Stimulated activated CD8-positive, alpha-beta memory T cell treated with anti-CD3 and anti-CD28 coated beads, Interleukin-4, amount 100 ng/mL, for 1 hour (primary cell): ENCODE data around the gene EYA3.

Experiments
- DNase-seq, 2 donors: peaks; one replicate each; pipeline ENCODE4 v3.0.0-alpha.2; 2020; ENCODE audit warnings: low read depth in 2 of 2, low spot score in 1 of 2

Gene EYA3

DNA sequence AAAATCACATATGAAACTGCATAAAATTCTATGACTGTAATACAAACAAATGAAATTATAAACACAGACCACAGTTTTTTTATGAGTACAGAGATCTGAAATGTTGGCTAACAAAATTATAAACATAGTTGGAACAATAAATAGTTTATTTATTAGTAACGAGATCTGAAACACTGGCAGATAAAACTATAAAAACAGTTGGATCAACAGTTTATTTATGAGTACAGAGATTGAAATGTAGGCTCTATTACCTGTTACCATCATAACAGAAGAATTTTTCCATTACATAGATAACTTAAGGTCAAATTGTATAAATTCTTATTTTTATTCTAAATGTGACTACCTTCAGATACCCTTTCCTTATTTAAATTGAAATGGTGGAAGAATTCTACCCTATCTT is 14.5 kb downstream of the EYA3 start:
- no peak for DNase-seq

DNA sequence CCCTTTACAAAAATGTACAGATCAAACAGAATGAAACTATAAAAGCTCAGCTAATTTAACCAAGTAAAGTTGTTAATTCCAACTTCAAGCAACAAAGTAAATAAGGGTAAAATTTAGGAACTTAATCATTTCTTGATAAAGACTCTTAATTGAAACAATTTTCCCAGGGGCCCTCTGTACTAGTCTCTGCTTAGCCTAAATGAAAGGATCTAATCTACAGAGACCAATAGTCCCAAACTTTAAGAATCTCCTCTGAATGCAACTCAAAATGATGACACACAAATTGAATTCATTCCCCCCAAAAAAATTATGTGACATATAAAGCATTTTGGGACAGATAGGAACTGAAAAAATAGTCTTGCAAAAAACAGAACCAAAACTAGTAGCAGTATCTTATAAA is 16.6 kb downstream of the EYA3 start:
- DNase-seq = no peak

DNA sequence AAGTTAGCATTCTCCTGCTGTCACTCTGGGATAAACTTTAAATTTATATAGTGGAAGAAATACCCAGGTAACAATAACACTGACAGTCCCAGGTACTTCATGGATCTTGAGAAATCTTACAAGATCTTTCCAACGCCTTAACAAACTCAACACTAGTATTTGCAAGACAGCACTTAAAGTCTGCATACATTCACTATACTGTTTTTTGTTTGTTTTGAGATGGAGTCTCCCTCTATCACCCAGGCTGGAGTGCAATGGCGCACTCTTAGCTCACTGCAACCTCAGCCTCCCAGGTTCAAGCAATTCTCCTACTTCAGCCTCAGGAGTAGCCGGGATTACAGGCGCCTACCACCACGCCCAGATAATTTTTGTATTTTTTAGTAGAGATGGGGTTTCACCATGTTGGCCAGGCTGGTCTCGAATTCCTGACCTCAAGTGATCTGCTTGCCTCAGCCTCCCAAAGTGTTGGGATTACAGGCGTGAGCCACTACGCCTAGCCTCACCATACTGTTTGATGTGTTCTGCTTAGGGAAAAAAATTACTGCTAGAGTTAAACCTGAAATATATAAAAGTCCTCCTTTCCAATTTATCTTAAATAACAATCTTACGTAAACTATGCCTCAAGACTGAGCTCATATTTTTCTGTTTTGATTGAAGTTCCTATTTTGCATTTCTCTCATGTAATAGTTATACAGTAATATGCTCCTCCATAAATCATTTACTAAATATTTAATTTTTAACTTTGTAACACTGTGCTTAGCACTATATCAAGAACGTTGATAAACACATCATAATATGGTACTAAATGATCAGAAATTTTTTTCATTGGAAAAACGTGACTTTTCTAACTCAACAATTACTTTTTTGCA is 17.5 kb downstream of the EYA3 start:
- DNase-seq = no peak

DNA sequence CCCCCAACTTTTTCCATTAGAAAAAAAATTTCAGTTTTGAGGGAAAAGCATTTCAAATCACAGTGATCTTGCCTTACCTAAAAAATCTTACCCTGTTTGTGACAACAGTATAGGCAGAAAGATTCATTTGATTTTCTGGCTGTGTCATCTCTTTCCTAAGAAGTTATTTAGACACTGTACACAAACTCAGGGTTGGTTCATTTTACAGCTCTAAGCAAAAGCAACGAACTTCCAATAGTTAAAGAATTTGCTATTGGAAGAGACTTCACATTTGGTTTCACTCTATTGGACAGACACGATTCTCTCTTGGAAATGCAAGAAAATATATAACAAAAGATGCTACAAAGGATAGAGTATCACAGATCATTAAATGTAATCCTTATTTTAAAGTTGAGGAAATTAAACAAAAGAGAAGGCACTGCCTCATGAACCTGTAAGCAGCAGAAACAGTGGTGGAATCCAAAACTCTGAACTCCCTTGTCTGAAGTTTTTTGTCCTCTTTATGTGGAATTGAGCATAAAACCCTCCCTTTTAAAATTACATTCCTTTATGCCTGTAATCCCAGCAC is 20.8 kb downstream of the EYA3 start:
- no peak for DNase-seq

DNA sequence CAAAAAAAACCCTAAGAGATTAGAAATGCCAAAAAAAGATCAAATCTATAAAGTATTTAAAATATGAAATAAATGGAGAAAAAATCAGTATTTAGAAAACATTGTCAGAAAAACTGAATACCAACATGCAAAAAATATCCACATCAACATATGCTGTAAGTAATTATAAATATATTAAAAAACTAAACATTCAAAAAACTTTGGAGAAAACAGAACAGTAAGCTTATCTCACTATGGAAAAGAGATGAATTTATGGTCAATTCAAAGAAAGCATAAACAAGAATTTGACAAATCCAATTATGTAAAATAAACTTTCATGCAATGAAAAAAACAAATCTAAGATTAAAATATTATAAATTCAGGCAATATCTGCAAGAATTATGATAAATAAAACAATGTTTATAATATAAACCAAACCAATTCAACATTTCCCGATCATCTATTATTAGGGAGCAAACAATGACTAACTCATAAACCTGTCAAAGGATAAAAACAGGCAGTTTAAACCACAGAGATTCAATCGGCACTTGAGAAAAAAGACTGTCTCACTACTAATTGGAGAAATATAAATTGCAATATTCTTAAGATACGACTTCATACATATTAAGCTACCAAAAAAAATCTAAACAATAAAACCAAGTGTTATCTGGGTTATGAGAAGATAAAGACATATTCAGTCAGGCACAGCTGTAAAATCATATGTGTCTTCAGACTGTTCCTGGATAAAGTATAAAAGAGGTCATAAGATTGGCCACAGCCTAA is 21.8 kb downstream of the EYA3 start:
- no peak for DNase-seq

DNA sequence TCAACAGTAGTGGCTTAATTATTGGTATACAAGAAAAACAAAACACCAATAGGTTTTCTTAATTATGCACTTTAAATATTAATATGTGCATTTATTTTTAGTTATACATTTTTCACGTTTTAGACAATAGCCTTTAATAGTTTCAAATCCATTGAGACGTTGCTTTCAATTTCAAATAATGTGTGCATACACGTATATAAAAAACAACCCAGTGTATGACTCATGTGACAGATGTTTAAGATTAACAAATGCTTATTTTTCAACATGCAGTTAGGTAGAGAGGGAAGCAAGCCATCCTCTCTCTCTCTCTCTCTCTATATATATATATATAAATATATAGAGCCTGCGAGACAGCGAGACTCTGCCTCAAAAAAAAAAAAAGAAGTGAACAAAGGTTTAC is 24.3 kb downstream of the EYA3 start:
- no peak for DNase-seq

DNA sequence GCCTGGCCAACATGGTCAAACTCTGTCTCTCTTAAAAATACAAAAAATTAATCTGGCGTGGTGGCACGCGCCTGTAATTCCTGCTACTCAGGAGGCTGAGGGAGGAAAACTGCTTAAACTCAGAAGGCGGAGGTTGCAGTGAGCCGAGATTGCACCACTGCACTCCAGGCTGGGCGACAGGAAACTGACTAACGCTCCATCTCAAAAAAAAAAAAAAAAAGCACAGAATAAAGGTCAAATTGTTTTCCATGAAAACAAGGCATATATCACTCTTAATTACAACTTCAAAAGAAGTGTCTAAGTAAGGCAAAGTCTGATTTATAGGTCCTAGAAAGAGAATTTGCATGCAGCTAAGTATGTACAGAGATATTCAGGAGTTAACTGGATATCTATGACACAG is 25.6 kb downstream of the EYA3 start:
- DNase-seq = no peak

DNA sequence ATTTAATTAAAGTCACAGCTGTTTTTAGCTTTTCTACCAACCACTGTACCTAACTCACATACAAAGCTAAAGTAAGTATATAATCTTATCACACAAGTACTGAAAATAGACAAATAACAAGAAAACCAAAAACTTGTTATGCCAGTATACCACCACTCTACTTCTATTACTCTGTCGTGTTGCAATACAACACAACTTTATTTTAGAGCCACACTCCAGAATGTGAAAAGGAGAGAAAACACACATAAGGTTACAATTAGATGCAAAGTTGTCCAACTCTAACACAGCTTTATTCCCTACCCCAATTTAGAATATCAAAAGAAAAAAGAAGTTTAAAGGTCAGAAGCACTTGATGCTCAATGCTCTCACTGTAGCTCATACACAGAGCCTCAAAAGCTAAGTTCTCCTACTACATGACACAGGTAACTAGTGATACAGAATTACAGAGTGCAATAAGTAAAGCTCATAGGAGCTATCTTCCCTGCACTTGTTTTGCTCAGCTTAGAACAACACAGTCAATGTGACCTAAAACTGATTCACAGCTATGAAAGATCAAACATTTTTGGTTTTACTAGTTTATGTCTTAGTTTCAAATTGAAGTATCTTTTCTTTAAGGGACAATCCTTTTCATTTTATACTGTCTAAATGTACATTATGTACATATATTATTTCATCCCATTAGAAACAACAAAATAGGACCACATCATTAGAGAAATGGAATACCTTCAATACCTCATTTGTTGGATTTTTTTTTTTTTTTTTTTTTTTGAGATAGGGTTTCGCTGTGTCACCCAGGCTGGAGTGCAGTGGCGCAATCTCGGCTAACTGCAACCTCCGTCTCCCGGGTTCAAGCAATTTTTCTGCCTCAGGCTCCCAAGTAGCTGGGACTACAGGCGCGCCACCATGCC is 29.2 kb downstream of the EYA3 start:
- no peak for DNase-seq

DNA sequence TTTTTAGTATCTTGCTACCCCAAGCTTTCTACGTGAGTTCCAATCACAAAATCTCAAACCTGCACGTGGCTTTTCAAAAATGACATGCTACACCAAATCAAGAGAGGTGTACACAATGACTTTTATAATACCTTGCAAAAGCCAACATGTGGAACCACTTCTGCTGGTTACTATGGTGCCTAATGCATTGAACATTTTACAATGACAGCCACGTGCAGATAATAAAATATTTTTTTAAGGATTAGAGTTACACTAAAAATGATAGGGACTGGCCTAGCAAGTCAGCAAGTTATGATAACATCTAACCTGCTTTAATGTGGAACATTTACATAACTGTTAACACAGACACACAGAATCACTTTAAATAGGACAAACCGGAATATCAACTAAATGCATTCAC is 30.2 kb downstream of the EYA3 start:
- DNase-seq = no peak

DNA sequence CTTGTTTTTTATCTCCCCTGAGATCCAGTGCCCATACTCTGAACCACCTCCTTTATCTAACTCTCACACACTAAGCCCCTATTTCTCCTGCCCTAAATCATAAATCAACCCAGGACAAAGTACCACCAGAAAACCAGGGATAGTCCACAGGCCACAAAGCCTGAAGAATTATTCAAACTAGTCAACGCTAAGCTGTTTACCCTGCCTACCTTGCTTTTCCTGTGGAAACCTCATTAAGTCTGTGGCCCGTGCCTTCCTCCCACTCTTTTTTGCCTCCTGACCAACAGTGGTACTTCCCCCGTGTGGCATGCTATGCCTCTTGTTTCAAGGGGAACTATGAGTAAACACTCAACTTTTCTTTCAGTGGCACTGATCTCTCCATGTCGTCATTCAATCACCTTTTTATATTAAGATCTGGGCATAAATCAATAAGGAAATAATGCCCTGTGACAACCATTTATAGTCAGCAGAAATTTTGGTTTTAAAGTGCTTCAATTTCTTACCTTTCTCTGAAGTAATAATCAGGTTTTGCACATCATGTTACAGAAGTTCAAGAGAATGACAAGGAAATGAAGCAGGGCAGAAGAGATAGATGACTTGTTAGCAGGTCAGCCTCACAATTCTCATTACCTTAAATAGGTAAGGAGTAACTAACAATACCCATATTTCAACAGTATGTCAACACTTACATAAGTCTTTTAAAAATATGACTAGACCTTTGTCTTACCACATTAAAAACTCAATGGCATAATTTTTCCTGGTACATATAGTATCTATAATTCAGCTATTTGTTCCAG is 32.1 kb downstream of the EYA3 start:
- peak; percentile 11 to 42 for DNase-seq

DNA sequence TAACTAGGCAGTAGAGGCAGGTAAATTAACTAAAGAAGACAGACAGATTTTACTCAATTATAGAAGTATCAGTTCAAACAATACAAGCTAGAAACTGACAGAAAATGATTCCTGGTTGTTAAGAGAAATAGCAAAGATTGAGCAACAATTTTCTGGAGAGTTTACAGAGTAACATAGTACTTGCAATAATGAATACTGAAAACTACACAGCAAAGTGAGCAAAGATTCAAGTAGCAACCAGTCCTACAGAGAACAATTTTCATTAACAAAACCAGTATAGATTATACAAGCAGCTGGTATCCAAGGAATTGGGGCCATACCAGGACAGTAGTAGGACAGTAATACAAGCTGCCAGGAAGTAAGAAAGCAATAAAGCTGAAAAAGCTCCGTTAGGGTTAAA is 37.6 kb downstream of the EYA3 start:
- DNase-seq = no peak

DNA sequence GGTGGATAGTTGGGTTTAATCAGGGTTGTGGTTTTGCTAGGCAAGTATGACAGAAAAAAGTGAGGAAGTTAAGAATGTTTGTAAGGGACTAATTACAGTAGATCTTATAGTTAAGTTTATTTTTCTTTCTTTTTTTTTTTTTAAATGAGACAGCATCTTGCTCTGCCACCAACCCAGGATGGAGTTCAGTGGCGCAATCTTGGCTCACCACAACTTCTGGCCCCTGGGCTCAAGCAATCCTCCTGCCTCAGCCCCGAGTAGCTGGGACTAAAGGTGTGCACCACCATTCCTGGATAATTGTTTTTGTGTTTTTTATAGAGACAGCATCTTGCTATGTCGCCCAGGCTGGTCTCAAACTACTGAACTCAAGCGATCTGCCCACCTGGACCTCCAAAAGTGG is 41.7 kb downstream of the EYA3 start:
- DNase-seq = no peak

DNA sequence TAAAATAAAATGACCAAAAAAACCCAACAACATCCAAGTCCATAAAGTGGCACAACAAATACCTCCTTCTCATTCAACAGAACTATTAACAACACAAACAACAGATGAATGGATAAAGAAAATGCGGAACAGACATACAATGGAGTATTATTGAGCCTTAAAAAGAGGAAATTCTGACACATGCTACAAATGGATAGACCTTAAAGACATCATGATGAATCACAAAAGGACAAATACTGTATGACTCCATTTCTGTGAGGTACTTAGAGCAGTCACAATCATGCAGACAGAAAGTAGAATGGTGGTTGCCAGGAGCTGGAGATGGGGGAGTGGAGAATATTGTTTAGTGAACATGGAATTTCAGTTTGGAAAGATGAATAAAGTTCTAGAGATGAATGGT is 42.6 kb downstream of the EYA3 start:
- no peak for DNase-seq

DNA sequence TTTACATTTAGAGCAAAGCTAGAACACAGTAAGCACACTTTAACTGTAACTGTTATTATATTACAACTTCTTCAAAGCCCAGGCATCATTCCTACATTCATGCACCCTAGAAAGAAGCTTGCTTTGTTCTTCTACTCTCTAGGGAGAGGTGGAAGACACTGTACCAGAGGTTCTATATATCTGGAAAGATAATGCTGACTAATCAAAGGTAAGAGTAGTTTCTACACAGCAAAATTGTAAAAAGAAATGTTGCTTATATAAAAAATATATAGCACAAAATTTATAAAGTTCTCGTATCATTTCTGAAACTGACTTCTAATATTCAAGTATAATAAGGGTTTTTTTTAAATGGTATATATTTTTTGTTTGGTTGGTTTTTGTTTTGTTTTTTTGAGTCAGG is 44.0 kb downstream of the EYA3 start:
- no peak for DNase-seq

DNA sequence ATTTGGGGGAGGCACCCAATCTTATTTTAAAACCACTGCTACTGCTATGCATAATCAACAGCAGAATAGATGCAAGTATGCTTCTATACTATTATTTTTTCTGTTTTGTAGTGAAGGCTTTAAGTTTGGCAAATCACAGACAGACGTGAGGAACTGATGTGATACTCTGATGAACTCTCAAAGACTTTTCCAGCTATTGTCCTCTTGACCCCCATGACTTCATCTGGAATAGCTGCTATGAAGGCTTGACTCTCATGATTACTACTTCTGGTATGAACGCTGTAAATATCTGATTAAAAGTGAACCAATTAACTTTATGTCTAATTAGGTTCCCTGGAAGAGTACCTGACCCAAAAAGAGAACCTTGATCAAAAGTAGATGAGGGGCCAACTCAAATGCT is 49.1 kb downstream of the EYA3 start:
- no peak for DNase-seq

DNA sequence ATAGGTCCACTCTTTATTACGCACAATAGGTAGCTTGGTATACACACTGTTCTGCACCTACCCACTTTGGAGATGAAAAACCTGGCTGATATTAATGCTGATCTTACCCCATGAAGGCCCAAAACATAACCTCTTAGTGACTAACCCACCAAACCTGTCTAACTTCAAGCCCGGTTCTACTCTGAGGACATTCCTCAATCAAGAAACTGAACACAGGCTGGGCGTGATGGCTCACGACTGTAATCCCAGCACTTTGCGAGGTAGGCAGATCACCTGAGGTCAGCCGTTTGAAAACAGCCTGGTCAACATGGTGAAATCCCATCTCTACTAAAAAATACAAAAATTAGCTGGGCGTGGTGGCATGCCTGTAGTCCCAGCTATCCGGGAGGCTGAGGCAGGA is 50.5 kb downstream of the EYA3 start:
- no peak for DNase-seq

DNA sequence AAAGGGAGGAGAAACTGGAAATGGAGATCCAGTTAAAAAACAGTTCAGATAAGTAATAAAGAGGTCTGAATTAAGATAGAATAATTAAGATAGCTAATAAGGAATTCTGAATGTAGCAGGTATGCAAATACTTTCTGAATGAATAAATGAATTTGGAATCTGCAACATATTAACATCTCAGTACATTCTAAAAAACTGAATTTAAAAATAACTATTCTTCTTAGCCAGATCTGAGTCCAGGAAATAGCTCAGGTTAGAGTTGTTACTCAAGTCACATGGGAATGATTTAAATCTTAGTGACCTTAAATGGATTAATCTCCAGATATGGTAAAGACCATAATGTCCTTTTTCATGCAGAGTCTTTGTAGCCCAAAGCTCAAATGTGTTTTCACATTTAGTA is 51.2 kb downstream of the EYA3 start:
- DNase-seq = no peak

DNA sequence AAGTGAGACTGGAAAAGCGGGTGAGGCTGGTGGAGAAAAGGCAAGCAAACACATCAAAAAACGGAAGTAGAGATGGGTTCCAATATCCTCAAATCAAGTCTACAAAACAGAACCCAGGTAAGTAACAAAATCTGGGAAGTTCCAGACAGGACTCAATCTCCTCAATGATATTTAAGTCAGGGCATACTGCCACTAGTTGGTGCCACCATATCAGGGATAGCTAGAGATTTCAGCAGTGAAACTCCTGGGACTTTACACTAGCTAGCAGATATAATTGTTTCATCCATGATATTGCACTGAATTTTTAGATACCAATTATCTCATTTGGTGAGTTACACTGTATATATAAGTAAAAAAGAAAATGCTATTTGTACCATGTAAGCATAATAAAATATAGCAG is 52.0 kb downstream of the EYA3 start:
- DNase-seq = no peak

DNA sequence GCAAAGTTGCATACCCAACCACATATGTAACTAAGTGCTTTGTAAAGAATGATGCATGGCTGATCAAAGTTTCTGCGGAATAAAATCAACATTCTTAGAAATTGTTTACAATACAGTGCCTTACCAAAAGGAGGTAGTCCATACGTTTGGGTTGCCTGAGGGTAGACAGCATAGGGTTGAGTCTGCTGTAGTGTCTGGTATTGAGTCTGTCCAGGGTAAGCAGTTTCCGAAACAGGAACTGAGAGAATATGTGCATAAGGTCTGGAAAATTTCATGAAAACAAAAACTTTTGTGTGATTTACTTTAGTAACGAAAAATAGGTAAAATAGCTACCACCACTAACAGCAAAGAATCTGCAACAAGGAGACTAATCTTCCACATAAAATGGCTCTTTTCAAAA is 53.0 kb downstream of the EYA3 start:
- DNase-seq = no peak

DNA sequence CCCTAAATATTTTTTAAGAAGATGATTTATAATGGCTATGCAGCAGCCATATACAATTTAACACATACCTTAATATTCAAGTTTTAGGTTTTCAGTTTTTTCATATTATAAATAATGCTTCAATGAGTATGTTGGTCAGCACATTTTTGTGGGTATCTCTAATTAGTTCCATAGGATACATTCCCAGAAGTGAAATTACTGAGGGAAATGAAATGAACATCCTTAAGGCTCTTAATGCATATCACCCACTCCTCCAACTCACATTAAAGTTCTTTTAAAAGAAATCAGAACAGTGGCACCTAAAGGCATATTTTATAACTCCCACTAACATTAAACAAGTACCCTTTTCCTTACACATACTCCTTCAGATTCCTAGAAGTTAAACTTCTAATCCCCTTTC is 56.1 kb downstream of the EYA3 start:
- no peak for DNase-seq

DNA sequence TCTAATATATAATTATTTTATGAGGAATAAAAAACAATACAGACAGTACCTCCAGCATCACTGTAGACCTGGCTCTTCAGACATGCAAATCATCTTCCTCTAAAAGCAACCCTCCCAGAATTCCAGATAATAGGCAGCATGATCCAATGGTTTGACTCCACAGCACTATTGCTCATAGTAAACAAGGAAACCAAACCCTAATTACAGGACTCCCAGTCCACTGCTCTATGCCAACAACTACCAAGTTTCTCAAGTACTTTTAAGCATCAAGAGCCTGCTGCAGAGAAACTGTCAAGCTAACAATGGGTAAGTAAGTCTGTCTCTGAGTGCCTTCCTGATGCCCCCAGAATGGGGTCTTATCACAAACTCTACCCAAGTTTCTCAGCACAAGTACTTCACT is 57.2 kb downstream of the EYA3 start:
- DNase-seq = no peak
